Measurements from ENCODE around the gene GPC6.

- no peak for TF ChIP-seq CTCF (conservative IDR thresholded peaks at IDR 0.05; ENCODE audit: low read length)
- no peak for TF ChIP-seq EZH2phosphoT487 (IDR thresholded peaks at IDR 0.05; ENCODE audit: borderline replicate concordance, low read depth, low read length)
These were observed 1006.8 kb downstream of the GPC6 start for GRCh38 chr13:94233401-94233800.

Measured in OCI-LY7 (cell line).